Left kidney (tissue), 2 donors: ENCODE data around the gene POLR2H. TPM values are rescaled to one million over a fixed set of nuclear protein-coding genes. Genes with fewer than 3 reads are reported as not detected.
A peak's percentile ranks its signal among the peaks of the same experiment; 100 is the strongest.

Experiments used
- DNase-seq: peaks from one replicate; pipeline ENCODE4 v3.0.0-alpha.2; 2013
- polyA plus RNA-seq: library from polyadenylated mRNA; unstranded; fragments of 120-200 nt; gene quantifications from one replicate; pipeline ENCODE4 v1.2.1, GENCODE V29; 2013; ENCODE audit not compliant: insufficient read length

POLR2H gene
- polyA plus RNA-seq, 1 donor, result 106 TPM

DNA sequence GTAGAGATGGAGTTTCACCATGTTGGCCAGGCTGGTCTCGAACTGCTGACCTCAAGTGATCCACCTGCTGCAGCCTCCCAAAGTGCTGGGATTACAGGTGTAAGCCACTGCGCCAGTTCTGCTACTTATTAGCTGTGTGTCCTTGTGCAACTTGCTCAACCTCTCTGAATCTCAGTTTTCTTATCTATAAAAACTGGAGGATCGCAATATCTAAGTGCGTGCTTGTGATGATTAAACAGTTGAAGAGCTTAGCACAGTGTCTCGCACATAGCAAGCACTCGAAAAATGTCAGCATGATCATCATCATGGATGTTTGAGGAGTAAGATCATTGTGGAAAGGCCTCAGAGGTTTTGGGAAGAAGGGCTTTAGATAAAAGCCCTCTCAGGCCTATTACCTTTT, 10.9 kb upstream of the POLR2H start:
- DNase-seq, result no peak

DNA sequence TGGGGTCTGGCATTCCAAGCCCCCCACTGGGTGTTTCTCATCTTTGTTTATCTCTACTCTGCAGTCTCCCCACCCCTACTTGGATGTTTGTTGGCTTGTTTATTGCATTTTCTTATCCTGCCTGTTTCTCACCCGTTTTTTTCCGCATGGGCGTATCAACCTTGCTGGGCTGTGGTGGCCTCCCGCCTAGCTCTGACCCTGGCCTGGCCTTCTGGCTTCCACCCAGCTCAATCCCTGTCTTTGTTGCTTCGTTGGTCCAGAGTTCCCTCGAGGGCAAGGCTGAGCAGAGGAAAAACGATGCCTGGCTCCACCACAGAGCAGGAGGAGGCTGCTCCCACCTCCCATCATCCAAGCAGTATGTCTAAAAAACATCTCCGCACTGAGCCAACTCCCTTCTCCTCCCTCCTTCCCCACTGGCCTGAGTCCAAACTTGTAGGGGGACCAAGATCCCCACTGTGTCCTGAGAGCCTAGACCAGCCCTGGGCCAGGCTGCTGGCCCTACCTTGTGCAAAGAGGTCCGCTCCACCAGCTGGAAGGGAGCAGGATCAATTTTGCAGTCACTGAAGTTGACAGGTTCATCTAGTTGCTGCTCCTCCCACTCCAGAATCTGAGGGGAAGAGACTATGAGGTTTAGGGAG, 9.9 kb upstream of the POLR2H start:
- DNase-seq, result no peak

DNA sequence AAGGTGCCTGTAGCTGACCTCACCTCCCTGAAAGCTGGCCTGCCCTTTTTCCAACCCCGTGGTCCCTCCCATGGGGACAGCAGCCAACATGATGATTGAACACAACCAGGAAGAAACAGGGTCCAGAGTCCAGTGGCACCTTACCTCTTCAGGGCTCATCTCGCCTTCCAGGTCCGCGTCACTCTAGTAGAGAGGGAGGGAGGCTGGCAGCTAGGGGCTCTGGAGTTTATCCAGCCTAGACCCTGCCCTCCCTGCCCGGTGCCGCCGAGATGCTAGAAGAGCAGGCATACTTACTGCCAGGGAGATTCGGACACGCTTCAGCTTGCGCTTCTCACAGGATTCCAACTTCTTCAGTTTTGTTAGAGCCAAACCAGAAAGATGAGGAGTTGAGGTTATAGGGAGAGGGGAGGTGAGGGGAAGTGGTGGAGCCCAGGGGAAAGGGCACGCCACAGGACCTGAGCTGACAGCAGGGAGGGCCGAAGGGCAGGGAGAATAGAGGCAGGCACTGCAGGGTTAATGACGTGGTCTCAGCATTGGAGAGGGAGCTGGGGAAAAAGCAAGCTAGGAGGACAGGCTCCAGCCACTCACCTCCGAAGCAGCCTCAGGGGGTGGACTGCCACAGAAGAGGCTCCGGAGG, 9.2 kb upstream of the POLR2H start:
- no peak for DNase-seq

DNA sequence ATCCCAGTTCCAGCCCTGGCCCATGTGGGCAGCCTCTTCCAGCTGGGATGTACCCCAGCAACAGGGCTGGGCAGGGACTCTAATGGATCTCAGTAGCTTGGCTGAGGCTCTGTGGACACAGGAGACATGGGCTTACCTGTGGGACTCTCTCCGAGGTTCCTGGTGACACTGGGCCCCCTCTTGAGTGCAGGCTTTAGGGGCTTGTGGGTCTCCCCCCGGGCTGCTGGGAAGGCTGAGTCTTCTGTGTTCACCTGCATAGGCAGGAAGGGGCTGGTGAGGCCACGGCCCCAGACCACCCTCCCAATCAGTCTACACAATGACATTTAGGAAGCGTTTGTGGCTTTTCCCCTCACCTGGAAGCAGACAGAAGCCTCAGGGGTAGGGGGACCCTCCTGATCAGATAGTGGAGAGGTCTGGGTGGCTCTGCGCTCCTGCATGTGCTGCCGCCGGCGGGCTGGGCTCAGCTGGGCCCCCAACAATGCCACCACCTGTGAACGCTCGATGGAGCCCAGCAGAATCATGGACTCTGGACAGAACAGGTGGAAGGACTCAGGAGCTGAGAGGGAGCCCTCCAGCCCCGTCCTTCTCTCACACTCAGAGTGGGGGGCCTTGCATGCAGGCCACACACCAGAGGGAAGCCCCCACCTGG, 8.5 kb upstream of the POLR2H start:
- no peak for DNase-seq

DNA sequence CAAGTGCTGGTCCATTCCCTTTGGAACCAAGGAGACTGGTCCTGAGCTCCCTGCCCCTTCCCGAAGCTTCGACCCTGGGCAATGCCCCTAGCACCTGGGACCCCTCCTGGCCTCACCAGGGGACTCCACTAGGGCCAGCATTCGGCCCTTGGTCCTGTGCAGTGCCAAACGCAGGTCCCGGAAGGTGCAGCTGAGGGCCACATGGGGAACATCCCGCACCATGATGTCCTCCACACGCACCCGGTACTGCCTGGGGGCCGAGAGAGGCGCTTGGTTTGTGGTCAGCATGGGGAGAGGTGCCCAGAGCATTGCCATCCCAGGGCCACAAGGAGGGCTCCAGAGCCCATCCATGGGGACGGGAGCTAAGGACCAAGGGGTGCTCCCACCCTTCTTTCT, 8.0 kb upstream of the POLR2H start:
- DNase-seq, result no peak

DNA sequence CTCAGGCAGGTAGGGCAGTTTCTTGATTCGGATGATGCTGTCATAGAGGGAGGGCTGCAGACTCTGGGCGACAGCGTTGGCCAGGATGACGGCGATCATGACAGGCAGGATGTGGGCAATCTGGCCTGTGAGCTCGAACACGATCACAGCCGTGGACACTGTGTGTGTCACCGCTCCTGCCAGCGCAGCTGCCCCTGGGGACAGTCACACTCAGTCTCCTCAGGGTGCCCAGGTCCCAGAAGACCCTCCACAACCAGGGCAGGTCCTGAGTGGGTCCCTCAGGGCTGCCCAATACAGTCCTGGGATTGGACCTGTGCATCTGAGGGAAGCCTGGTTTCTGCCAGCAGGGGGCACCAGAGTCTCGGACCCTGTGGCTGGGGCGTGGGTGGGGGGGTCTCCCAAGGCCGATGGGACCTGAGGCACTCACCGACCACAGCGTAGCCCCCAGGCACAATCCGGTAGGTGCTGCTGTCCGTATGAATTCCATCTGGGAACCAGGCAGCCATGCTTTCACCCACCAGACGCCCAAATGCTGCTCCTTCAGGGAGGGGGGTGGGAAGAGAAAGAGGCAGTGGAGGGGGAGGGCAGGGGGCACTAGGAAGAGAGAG, 7.3 kb upstream of the POLR2H start:
- DNase-seq, result no peak

DNA sequence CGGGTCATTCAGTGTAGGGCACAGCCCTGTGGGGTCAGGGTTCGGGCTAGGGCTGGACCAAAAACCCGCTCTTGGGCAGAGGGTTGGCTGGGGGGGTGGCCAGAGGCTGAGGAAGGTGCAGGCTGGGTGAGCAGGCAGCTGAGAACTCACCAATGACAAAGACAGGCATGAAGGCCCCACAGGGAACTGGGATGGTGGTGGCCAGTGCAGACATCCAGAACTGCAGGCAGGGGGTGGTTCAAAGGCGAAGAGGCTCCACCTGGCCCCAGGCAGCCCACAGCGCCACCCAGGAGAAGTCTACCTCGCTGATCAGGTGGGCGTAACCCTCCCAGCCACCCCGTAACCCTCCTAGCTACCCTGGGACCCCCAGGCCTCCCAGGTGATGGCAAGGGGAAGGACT, 6.8 kb upstream of the POLR2H start:
- DNase-seq, result no peak

DNA sequence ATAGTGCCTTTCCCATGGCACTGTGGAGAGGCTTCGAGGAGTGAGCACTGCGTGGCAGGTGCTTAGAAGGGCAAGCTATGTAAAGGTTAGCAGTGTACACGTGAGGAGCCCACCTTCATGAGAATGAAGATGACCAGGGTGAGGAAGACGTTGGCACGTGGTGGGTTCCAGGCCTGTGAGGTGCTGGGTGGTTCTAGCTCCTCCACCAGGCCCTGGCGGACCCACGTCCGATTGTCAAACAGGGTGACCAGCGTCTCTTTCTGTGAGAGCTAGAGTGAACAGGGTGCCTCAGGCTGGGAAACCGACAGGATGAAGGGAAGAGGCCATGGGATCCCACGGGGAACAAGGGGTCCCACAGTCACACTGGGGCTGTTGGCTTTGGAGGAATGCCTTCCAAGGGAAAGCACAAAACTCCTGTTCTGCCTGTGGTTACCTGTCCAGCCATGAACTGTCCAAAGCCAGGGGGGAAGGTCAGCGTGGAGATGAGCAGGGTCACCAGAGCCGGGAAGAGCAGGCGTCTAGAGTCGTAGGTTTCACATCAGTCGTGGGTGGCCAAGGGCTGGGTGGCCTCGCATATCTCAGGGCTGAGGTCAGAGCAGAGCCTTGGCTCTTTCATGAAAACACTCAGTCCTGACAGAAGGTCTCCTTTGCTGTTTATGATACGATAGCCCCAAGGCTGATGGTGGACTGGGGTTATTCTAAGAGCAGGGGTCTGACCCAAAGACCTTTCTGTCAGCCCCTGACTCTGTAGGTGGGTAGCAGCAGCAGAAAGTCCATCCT, 6.1 kb upstream of the POLR2H start:
- no peak for DNase-seq

DNA sequence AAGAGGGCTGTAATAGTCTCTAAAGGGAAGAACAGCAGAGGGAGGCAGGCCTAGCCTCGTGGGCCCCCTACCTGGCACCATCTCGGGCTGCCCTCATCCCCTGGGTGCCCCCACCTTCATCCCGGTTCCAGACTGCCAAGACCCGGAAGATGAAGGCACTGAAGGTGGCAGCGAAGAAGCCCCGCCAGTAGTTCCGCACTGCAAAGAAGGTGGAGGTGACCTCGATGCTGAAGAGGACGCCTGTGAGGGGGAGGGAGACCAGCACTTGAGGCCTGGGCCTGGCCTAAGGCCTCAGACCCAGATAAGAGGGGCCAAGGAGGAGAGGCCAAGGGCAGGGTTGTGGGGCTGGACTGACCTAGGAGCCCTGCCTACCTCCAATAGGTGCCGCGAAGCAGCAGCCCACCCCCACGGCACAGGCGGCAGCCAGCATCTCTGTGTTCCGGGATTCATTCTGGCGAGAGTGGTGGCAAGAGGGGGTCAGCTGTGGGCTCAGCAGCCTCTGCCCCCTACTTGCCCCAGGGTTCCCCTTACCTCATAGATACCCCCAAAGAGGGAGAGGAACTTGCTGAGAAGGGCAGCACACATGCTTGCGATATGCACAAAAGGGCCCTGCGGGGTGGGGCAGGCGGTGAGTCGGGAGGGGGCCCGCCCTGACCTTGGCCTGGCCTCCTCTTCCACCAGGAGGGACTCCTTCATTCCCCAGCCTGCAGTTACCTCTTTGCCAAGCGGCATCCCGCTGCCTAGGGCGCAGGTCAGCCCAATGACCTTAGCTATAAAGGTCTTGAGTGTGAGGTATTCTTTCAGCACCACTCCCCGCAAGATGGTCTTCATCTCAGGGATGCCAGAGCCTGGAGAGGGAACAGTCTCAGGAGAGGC, 4.0 kb upstream of the POLR2H start:
- no peak for DNase-seq

DNA sequence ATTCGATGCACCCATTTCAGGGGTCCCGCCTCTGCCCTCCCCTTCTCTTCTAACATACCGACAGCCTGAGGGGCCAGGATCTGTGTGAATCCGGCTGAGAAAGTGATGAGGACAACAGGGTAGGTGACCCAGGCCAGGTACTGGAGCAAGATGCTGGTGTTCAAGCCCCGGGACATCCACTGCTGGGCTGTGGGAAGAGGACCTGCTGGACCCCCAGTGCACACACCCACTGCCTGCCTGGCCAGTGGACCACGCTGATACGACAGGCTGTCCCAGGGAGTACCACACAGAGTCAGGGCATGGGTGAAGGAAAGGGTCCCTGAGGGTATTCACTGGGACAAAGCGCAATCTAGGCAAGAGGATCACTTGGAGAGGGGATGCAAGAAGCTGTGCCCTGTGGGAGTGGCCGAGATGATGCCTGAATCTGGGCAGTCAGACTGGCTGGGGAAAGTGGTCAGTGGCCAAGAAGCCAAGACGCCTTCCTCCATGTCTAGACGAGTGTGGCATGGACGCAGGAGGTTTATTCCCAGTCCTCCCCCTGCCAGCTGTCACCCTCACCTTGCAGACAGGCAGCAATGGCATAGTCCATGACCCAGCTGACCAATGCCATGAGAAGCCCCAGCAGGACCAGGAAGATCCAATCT, 3.3 kb upstream of the POLR2H start:
- DNase-seq, result no peak

DNA sequence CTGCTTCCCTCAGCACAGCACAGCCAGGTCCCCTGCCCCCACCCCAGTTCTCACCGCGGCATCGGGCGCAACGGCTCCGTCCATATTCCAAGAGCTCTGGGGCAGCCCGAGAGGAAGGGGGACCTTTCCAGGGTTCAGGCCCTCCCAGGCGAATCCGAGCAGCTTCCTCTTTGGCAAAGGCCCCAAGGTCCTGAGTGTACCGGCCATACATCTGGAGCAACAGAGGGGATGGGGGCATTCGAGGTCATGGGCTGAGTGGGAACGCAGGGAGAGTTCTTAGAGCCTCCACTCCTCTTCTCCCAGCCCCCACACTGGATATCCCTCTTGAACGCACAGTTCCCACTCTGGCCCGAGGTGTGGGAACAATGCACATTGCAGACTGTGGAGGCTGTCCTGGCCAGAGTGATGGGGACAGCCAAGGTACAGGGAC, 2.6 kb upstream of the POLR2H start:
- DNase-seq, result no peak

DNA sequence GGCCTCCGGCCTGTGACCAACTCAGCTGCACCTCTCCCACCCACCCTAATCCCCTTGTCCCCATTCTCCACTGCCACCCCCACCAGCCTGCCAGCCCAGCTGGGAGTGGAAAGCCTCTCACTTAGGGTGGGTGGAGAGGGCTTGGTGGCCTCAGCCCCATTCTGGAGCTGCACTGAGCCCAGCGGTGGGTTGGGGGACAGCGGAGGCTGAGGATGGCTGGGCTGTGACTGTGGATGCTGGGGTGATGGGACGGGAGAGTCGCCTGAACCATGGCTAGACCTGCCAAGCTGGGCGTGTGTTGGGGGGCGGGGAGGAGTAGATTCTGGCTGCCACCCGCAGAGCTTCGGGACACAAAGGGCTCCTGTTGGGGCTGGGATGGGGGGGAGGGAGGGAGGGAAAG, 1.9 kb upstream of the POLR2H start:
- no peak for DNase-seq

DNA sequence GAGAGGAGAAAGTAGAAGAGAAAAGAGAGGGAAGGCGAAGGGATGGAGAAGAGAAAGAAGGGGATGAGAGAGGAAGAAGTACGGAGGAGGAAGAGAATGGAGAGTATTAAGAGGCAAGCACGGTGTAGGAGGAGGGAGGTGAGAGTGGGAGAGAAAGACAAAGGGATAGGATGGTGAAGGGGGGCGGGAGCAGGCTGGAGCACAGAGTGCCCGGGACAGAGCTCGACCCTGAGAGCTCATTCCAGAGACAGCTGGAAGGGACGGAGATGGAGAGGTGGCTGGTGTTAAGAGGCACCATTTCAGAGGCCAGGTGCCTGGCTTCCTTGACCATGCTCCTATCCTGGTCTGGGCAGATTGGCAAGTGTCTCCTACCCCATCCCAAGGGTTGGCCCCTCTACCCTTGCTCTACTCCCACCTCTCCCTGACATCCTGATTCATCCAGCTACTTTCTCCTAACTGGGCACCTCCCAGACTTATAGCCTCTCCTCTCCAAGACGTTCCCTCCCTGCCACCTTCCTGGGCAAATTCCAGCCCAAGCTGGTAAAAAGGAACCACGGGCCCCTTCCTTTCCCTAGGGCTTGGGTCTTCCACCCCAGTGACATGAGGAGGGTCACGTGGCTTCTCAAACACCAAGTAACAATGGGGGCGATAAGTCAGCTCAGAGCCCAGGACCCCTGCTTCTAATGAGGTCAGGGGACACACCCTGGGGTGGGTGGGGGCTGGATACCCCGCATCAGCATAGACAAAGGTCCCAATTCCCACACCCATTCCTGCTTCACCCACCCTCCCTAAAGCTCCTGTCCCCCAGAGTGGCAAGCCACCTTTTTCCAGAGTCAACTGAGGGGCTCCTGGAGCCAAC, 1.2 kb upstream of the POLR2H start:
- DNase-seq, result no peak

DNA sequence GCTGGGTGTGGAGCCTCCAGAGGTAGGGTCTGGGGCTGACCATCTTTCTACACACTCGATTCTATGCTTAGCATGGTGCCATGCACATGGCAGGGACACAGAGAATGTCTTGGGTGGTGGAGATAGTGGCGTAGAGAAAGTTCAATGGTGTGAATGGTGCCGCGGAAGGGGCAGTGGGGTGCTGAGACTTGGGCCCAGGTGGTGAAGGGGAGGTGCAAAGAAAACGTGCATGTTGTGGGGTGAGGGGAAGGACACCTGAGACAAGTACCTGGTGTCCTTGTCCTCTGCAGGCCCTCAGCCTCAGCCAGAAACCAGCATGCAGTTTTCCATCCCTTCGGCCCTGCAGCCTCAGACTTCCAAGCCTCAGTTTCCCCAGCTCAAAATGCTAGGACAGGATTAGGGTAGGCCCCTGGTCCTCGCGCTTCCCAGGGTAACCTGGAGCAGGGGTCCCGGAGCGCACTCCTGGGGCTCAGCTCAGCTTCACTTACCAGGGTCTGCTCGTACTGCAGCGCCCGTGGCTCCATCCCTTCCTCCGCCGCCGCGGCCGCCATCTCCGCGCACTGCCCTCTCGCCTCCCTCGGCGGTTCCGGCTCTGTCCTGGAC, 480 bp upstream of the POLR2H start:
- no peak for DNase-seq

DNA sequence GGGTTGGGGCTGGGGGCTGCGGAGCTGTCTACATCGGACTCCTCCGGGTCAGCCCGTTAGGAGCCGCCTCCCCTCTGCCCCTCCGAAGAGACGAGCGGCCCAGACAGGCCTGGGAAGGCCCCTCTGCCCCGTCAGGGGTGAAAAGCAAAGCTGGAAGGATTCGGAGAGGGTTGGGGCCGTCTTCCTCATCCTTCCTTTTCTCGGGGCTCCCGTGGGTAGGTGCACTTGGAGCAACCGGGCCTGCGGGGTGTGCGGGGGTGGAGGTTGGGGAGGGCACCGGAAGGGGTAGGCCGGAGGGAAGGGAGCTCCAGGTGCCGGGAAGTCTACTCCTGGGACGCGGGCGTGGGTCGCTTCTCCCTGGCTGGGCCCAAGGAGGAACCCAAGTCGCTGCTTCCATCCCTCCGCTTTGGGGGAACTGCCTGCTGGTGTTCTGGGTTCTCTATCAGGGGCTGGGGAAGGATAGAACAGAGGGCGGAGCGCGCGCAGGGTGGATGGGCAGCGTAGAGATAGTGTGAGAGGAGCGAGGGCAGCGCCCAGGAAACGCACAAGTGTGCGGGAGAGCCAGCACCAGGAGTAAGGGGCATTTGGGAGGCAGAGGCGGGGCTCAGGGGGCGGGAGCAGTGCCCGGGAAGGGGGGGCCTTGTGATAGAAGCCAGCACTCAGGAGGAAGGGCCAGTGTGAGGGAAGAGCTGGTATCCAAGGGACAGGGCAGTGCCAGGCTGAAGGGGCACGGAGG, 590 bp downstream of the POLR2H start:
- DNase-seq, result no peak

DNA sequence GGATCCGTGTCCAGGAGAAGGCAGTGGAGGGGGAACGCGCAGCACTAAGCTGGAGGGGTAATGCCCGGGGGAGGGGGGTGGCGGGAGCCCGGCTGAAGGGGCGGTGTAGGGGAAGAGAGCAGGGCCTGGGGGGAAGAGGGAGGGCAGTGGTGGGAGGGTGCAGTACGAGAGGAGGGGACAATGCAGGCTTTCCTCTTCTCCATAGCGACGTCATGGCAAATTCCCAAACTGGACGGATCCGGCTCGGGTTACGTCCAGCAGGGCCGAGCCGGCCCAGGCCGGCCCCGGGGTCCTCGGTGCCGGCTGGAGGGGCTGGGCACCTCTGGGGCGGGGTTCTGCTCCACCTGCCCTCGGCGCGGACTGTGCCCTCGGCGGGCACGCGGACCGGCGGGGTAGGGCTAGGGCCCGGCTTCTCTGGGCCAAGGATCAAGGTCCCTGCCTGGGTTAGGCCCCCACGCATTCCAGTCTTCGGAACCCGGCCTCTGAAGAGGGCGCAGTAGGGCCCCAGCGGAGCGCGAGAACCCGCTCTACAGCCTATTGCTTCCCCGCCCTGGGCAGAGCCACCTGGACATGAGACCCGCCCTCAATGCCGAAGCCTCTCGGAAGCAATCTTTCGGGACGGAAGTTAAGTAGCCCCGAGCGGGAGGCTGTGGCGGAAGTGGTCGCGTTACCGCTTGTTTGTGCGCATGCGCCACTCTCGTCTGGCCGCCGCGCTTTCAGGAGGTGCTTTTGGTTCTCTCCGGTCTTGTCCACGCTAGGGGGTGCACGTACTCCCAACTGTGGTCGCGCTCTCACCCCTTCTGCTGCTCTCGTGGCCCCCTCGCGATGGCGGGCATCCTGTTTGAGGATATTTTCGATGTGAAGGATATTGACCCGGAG, 1.4 kb downstream of the POLR2H start:
- DNase-seq, result peak; percentile 96

DNA sequence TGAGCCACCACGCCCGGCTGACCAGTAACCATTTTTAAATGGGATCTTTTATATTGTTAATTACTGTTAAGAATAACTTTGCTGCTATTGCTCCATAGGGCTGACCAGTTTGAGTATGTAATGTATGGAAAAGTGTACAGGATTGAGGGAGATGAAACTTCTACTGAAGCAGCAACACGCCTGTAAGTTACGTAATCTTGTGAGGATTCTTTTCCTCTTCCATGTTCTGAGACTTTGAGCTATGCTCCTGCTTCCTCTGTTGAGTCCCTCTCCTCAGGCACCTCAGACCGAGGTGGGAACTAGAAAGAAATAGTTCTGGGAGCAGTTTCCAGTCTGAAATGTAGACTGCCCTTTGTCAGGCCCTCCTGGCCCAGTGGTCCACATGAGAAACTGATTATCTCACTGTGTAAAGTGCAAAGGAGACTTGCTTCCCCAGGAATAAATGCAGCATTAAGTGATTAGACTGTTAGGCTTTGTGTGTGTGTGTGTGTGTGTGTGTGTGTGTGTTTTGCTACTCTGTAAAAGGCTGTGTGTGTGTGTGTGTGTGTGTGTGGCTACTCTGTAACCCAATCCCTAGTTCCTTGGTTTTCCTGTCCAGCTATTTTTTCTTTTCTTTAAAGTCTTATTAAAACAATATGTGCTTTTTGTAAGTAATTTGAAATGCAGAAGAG, 5.2 kb downstream of the POLR2H start:
- DNase-seq, result no peak
